Right hindlimb (tissue), 1 donor: Measurements from ENCODE around the gene TSPAN12.

ENCODE experiments used
- DNase-seq: peaks from one replicate; pipeline ENCODE4 v3.0.0-alpha.2; 2018

Gene TSPAN12

GRCh38 chr7:120738816-120739215 lies 119.1 kb downstream of the TSPAN12 start:
- no peak for DNase-seq
